ENCODE measurements around the gene HCN3.

Gene HCN3

DNA sequence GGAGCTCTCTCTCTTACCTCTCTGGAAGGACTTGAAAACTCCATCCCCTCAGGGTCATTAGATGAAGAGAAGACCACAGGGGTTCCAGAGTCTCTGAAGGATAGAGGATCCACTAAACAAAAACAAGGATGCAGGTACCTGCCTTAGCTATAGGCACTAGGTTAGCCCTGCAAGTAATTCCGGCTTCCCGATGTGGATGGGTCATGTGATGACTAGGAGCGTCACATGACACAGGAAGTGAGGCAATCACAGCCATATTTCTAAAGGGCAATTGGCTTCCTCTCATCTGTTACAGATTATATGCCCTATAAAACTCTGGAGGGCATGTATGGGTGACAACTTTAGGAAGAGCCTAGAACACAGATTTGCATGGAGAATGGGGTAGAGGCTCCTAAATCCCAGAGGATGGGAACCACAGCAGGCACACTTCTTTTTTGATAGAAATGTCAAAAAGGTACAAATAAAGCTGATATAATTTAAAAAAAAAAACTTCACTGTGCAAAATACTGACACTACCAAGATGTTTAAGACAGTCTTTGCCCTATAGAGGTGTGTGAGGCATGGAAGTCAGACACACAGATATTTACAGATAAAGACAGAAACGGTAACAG, 36.1 kb upstream of the HCN3 start:
- no peaks in the 10 kb centered on the region for H3K9me3 ChIP-seq (replicated peaks in 1 of 2; ENCODE audit: control insufficient read depth in 2 of 2, insufficient read depth in 1 of 2, low read depth in 1 of 2, low read length in 2 of 2)
- H3K4me1 ChIP-seq (ENCODE audit: control insufficient read depth in 2 of 2, insufficient read depth in 1 of 2, low read depth in 1 of 2, low read length in 2 of 2) = peaks cover 2 to 9% of the 10 kb centered on the region in 2 donors
- no peak overlapping the region for H3K14ac ChIP-seq (ENCODE audit: low read length)
- DNase-seq (ENCODE audit: low spot score) = no peak
- H2BK120ac ChIP-seq (ENCODE audit: low read depth, low read length) = no peak overlapping the region
- H3K23ac ChIP-seq (ENCODE audit: low read depth, low read length, poor library complexity) = no peak overlapping the region
- no peak overlapping the region for H3K4ac ChIP-seq (ENCODE audit: low read length)
- no peak overlapping the region for H2AK5ac ChIP-seq (ENCODE audit: low read depth, low read length)
- H3K4me3 ChIP-seq (ENCODE audit: low read length in 2 of 2) = peak overlapping the region; percentile 36 to 71
- H3K9ac ChIP-seq (ENCODE audit: low read depth, low read length, poor library complexity) = no peak overlapping the region
- H3K27me3 ChIP-seq (ENCODE audit: control insufficient read depth in 3 of 3, insufficient read depth in 3 of 3, low read depth in 1 of 3, low read length in 3 of 3) = no peaks in the 10 kb centered on the region
- no peaks in the 10 kb centered on the region for H3K79me1 ChIP-seq (ENCODE audit: low read depth, low read length)
- peaks cover 0 to 18% of the 10 kb centered on the region in 2 donors for H3K36me3 ChIP-seq (replicated peaks in 1 of 2; ENCODE audit: control insufficient read depth in 2 of 2, insufficient read depth in 2 of 2, low read length in 2 of 2)
- peak overlapping the region; percentile 43 for H3K4me2 ChIP-seq (ENCODE audit: insufficient read depth, low read length, poor library complexity, severe bottlenecking)
- H4K8ac ChIP-seq (ENCODE audit: low read depth, low read length) = no peak overlapping the region
- no CpG with 5 or more reads among the region's 4 CpGs for WGBS, 2 donors (ENCODE audit: extremely low coverage in 2 of 2, insufficient read length in 2 of 2, insufficient replicate concordance in 1 of 2)
- no peak overlapping the region for H3K27ac ChIP-seq (replicated peaks; ENCODE audit: low read length)
- H2AFZ ChIP-seq (ENCODE audit: low read length) = peak overlapping the region; percentile 27
- no peak overlapping the region for H2BK12ac ChIP-seq (ENCODE audit: low read length)
- no peak overlapping the region for H2BK15ac ChIP-seq (ENCODE audit: low read length)
- H2BK5ac ChIP-seq (ENCODE audit: low read length) = no peak overlapping the region
- H3K18ac ChIP-seq (ENCODE audit: low read length) = no peak overlapping the region
- no peak overlapping the region for H4K91ac ChIP-seq (ENCODE audit: low read depth, low read length, poor library complexity)

DNA sequence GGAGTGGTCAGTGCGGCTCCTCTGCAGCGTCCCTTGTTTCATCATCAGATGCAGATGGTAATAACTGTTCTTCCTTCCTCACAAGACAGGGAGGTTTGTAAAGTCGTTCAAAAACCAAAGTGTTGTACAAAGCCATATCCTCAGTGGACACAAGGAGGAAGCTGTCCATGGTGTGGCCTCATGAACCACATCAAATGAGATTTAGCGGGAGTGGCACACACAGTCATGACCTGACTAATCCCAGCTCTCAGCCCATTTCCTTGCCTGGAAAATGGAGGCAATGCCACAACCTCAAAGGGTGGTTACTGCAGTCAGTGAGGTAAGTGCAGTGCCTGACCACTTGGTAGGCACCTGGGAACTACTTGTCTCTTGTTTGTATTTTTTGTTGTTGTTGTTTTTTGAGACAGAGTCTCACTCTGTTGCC, 35.4 kb upstream of the HCN3 start:
- Histone ChIP-seq H3K14ac (ENCODE audit: low read length) (no peak overlapping the region), H3K9ac (ENCODE audit: low read depth, low read length, poor library complexity) (no peak overlapping the region), H2BK5ac (ENCODE audit: low read length) (no peak overlapping the region), H2BK120ac (ENCODE audit: low read depth, low read length) (no peak overlapping the region), H3K36me3 (replicated peaks in 1 of 2; ENCODE audit: control insufficient read depth in 2 of 2, insufficient read depth in 2 of 2, low read length in 2 of 2) (peaks cover 2 to 18% of the 10 kb centered on the region in 2 donors), H4K91ac (ENCODE audit: low read depth, low read length, poor library complexity) (no peak overlapping the region), H3K18ac (ENCODE audit: low read length) (no peak overlapping the region), H3K79me1 (ENCODE audit: low read depth, low read length) (no peaks in the 10 kb centered on the region), H2AFZ (ENCODE audit: low read length) (no peak overlapping the region), H3K23ac (ENCODE audit: low read depth, low read length, poor library complexity) (no peak overlapping the region), H3K4me1 (ENCODE audit: control insufficient read depth in 2 of 2, insufficient read depth in 1 of 2, low read depth in 1 of 2, low read length in 2 of 2) (peaks cover 2 to 9% of the 10 kb centered on the region in 2 donors), H3K4ac (ENCODE audit: low read length) (no peak overlapping the region), H3K27ac (replicated peaks; ENCODE audit: low read length) (no peak overlapping the region), H3K4me2 (ENCODE audit: insufficient read depth, low read length, poor library complexity, severe bottlenecking) (no peak overlapping the region), H2AK5ac (ENCODE audit: low read depth, low read length) (no peak overlapping the region), H3K27me3 (ENCODE audit: control insufficient read depth in 3 of 3, insufficient read depth in 3 of 3, low read depth in 1 of 3, low read length in 3 of 3) (no peaks in the 10 kb centered on the region), H4K8ac (ENCODE audit: low read depth, low read length) (no peak overlapping the region), H2BK12ac (ENCODE audit: low read length) (no peak overlapping the region), H2BK15ac (ENCODE audit: low read length) (no peak overlapping the region), H3K4me3 (ENCODE audit: low read length in 2 of 2) (no peak overlapping the region), H3K9me3 (replicated peaks in 1 of 2; ENCODE audit: control insufficient read depth in 2 of 2, insufficient read depth in 1 of 2, low read depth in 1 of 2, low read length in 2 of 2) (no peaks in the 10 kb centered on the region)
- no peak for DNase-seq (ENCODE audit: low spot score)
- WGBS, 2 donors (ENCODE audit: extremely low coverage in 2 of 2, insufficient read length in 2 of 2, insufficient replicate concordance in 1 of 2) = no CpG with 5 or more reads among the region's 4 CpGs

DNA sequence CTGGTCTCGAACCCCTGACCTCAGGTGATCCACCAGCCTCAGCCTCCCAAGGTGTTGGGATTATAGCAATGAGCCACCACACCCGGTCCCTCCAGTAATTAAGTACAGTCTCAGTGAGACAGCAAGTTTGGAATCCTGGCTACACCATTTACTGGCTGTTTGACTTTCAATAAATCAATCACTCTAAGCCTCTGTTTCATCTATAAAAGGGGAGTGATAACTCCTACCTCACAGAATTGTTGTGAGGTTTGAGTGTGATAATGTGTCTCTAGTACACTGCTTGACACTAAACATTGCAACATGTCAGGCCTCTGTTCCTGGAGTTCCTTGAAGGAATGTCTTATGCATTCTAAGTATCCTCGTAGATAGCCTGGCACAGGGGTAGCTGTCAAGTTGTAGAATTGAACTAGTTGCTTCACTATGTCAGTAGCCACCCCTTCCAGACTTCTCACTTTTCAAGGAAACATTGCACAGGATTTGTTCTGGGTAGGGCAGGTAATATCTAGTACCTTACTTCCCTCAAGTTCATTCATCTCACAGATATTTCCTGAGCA, 34.4 kb upstream of the HCN3 start:
- peaks cover 2 to 9% of the 10 kb centered on the region in 2 donors for H3K4me1 ChIP-seq (ENCODE audit: control insufficient read depth in 2 of 2, insufficient read depth in 1 of 2, low read depth in 1 of 2, low read length in 2 of 2)
- no peak overlapping the region for H2AK5ac ChIP-seq (ENCODE audit: low read depth, low read length)
- H3K18ac ChIP-seq (ENCODE audit: low read length) = no peak overlapping the region
- peaks cover 8 to 20% of the 10 kb centered on the region in 2 donors for H3K36me3 ChIP-seq (replicated peaks in 1 of 2; ENCODE audit: control insufficient read depth in 2 of 2, insufficient read depth in 2 of 2, low read length in 2 of 2)
- no peak overlapping the region for H2BK5ac ChIP-seq (ENCODE audit: low read length)
- no peak overlapping the region for H2BK15ac ChIP-seq (ENCODE audit: low read length)
- no peak overlapping the region for H4K91ac ChIP-seq (ENCODE audit: low read depth, low read length, poor library complexity)
- peak overlapping the region in 1 of 2 donors; percentile 52 for H3K4me3 ChIP-seq (ENCODE audit: low read length in 2 of 2)
- WGBS, 2 donors (ENCODE audit: extremely low coverage in 2 of 2, insufficient read length in 2 of 2, insufficient replicate concordance in 1 of 2) = no CpG with 5 or more reads among the region's 3 CpGs
- no peak overlapping the region for H4K8ac ChIP-seq (ENCODE audit: low read depth, low read length)
- H3K27me3 ChIP-seq (ENCODE audit: control insufficient read depth in 3 of 3, insufficient read depth in 3 of 3, low read depth in 1 of 3, low read length in 3 of 3) = no peaks in the 10 kb centered on the region
- no peak overlapping the region for H3K14ac ChIP-seq (ENCODE audit: low read length)
- no peak overlapping the region for H3K4me2 ChIP-seq (ENCODE audit: insufficient read depth, low read length, poor library complexity, severe bottlenecking)
- H2AFZ ChIP-seq (ENCODE audit: low read length) = no peak overlapping the region
- H2BK120ac ChIP-seq (ENCODE audit: low read depth, low read length) = no peak overlapping the region
- H3K9me3 ChIP-seq (replicated peaks in 1 of 2; ENCODE audit: control insufficient read depth in 2 of 2, insufficient read depth in 1 of 2, low read depth in 1 of 2, low read length in 2 of 2) = no peaks in the 10 kb centered on the region
- DNase-seq (ENCODE audit: low spot score) = no peak
- H3K23ac ChIP-seq (ENCODE audit: low read depth, low read length, poor library complexity) = no peak overlapping the region
- no peak overlapping the region for H3K27ac ChIP-seq (replicated peaks; ENCODE audit: low read length)
- H2BK12ac ChIP-seq (ENCODE audit: low read length) = no peak overlapping the region
- no peaks in the 10 kb centered on the region for H3K79me1 ChIP-seq (ENCODE audit: low read depth, low read length)
- no peak overlapping the region for H3K9ac ChIP-seq (ENCODE audit: low read depth, low read length, poor library complexity)
- no peak overlapping the region for H3K4ac ChIP-seq (ENCODE audit: low read length)

DNA sequence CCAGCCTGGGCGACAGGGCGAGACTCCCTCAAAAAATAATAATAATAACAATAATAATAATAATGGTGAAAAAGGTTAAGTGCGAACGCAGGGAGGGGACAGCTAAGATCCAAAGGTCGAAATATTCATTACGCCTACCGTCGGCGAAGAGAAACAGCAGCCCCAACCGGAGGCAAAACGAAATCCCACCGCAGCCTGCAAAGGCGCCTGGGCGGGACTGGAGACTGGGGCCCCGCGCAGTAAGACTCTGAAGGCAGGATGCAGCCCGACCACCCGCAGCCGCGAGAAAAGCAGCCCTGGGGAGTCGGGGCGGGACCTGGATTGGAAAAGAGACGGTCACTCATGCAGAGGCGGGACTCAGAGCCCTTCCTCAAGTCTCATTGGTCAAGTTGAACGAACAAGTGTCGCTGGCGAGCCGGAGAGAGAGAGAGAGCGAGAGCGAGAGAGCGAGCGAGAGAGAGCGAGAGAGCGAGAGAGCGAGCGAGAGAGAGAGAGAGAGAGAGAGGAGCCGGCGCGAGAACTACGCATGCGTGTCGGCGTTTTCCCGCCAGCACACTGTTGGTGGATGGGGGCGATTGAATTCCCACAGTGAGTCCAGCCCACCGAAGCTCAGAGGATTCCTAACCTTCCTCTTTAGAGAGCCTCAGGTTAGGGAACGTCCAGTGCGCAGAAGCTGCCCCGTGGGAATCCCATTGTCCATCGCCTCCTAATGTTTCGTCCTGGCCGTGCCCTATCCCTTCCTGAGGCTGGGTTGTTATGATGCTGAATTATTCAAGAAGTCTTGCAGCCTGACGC, 32.7 kb upstream of the HCN3 start:
- peaks cover 16 to 31% of the 10 kb centered on the region in 2 donors for H3K36me3 ChIP-seq (replicated peaks in 1 of 2; ENCODE audit: control insufficient read depth in 2 of 2, insufficient read depth in 2 of 2, low read length in 2 of 2)
- H3K4me1 ChIP-seq (ENCODE audit: control insufficient read depth in 2 of 2, insufficient read depth in 1 of 2, low read depth in 1 of 2, low read length in 2 of 2) = peaks cover 2 to 9% of the 10 kb centered on the region in 2 donors
- H2BK120ac ChIP-seq (ENCODE audit: low read depth, low read length) = no peak overlapping the region
- no CpG with 5 or more reads among the region's 53 CpGs for WGBS, 2 donors (ENCODE audit: extremely low coverage in 2 of 2, insufficient read length in 2 of 2, insufficient replicate concordance in 1 of 2)
- H3K79me1 ChIP-seq (ENCODE audit: low read depth, low read length) = no peaks in the 10 kb centered on the region
- H4K8ac ChIP-seq (ENCODE audit: low read depth, low read length) = no peak overlapping the region
- peak overlapping the region; percentile 62 for H2BK5ac ChIP-seq (ENCODE audit: low read length)
- no peaks in the 10 kb centered on the region for H3K27me3 ChIP-seq (ENCODE audit: control insufficient read depth in 3 of 3, insufficient read depth in 3 of 3, low read depth in 1 of 3, low read length in 3 of 3)
- H3K14ac ChIP-seq (ENCODE audit: low read length) = no peak overlapping the region
- H2BK15ac ChIP-seq (ENCODE audit: low read length) = no peak overlapping the region
- peak overlapping the region; percentile 52 to 76 for H3K4me3 ChIP-seq (ENCODE audit: low read length in 2 of 2)
- H2BK12ac ChIP-seq (ENCODE audit: low read length) = no peak overlapping the region
- peak; percentile 97 for DNase-seq (ENCODE audit: low spot score)
- H3K27ac ChIP-seq (replicated peaks; ENCODE audit: low read length) = peak overlapping the region; percentile 92
- no peaks in the 10 kb centered on the region for H3K9me3 ChIP-seq (replicated peaks in 1 of 2; ENCODE audit: control insufficient read depth in 2 of 2, insufficient read depth in 1 of 2, low read depth in 1 of 2, low read length in 2 of 2)
- peak overlapping the region; percentile 58 for H3K4me2 ChIP-seq (ENCODE audit: insufficient read depth, low read length, poor library complexity, severe bottlenecking)
- peak overlapping the region; percentile 81 for H3K23ac ChIP-seq (ENCODE audit: low read depth, low read length, poor library complexity)
- H3K9ac ChIP-seq (ENCODE audit: low read depth, low read length, poor library complexity) = peak overlapping the region; percentile 87
- H2AK5ac ChIP-seq (ENCODE audit: low read depth, low read length) = no peak overlapping the region
- no peak overlapping the region for H4K91ac ChIP-seq (ENCODE audit: low read depth, low read length, poor library complexity)
- H3K4ac ChIP-seq (ENCODE audit: low read length) = no peak overlapping the region
- peak overlapping the region; percentile 68 for H3K18ac ChIP-seq (ENCODE audit: low read length)
- peak overlapping the region; percentile 73 for H2AFZ ChIP-seq (ENCODE audit: low read length)

Measured in neuronal stem cell (in vitro differentiated cells).